Panc1 (cell line): ENCODE data around the gene YBX1.

Experiments
- CTCF ChIP-seq: fragments of 450-650 bp; IDR thresholded peaks from 2 replicates; pipeline ENCODE4 v1.5.1; 2017; ENCODE audit warnings: mild to moderate bottlenecking
- TCF7L2 ChIP-seq: IDR thresholded peaks from 2 replicates; pipeline ENCODE4 v1.6.1; 2011; ENCODE audit warnings: mild to moderate bottlenecking, low read depth, low read length, inconsistent platforms
- TF ChIP-seq, protein P1 (sequence below), 2 experiments: IDR thresholded peaks; 2 replicates each; pipeline ENCODE4 v1.6.1; 2011 to 2012; ENCODE audit warnings: low read depth in 2 of 2, control low read depth in 1 of 2, low read length in 1 of 2, mild to moderate bottlenecking in 1 of 2, moderate library complexity in 1 of 2; ENCODE audit not compliant: insufficient read depth in 1 of 2

DNA sequence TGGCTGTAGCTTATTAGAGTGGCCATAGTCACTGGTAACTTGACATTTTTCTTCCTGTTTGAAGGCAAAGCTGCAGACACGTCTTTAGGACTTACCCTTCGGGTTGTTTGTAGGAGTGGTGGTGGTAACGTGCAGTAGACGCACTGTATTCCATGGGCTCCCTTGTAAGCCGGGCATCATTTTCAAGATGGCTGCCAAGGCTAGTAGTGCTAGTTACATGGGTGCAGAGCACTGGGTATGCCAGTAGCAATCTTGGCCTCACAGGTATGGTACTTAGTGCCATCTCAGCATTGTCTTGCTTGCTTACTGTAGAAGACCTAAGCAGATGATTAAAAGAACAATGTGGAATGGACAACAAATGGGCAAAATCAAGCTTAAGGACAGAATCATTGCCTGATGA is 1.9 kb downstream of the YBX1 start:
- TF ChIP-seq, protein P1, sequence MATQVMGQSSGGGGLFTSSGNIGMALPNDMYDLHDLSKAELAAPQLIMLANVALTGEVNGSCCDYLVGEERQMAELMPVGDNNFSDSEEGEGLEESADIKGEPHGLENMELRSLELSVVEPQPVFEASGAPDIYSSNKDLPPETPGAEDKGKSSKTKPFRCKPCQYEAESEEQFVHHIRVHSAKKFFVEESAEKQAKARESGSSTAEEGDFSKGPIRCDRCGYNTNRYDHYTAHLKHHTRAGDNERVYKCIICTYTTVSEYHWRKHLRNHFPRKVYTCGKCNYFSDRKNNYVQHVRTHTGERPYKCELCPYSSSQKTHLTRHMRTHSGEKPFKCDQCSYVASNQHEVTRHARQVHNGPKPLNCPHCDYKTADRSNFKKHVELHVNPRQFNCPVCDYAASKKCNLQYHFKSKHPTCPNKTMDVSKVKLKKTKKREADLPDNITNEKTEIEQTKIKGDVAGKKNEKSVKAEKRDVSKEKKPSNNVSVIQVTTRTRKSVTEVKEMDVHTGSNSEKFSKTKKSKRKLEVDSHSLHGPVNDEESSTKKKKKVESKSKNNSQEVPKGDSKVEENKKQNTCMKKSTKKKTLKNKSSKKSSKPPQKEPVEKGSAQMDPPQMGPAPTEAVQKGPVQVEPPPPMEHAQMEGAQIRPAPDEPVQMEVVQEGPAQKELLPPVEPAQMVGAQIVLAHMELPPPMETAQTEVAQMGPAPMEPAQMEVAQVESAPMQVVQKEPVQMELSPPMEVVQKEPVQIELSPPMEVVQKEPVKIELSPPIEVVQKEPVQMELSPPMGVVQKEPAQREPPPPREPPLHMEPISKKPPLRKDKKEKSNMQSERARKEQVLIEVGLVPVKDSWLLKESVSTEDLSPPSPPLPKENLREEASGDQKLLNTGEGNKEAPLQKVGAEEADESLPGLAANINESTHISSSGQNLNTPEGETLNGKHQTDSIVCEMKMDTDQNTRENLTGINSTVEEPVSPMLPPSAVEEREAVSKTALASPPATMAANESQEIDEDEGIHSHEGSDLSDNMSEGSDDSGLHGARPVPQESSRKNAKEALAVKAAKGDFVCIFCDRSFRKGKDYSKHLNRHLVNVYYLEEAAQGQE (IDR thresholded peaks at IDR 0.05; ENCODE audit: insufficient read depth in 1 of 2, low read depth in 2 of 2, low read length in 1 of 2), result no peak
- TF ChIP-seq CTCF (no peak), TCF7L2 (no peak)
